Measurements from ENCODE around the gene UROC1.

Gene UROC1

DNA sequence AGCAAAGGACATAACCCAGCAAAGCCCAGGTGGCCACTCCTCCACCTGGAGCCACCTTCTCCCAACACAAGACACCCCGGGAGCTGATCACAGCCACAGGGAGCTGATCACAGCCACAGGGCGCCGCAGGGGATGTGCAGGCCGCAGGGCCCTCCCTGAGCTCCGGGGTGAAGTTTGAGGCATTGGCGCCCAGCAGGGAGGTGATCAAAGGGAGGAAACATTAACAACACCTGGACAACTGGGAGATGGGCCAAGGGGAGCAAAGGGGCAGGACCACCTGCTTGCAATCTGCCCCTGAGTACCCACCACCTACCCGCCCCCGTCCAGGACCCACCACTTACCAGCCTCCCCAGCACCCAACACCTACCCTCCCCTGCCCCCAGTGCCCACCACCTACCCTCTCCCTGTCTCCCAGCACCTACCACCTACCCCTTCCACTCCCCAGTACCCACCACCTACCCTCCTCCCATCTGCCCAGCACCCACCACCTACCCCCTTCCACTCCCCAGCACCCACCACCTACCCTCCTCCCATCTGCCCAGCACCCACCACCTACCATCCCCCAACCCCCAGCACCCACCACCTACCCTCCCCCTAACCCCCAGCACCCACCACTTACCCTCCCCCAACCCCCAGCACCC lies 2.4 kb downstream of the UROC1 start:
- H3K27me3 Mint-ChIP-seq: no peaks in the 10 kb centered on the region
- H3K4me1 Mint-ChIP-seq: no peaks in the 10 kb centered on the region
- DNase-seq (ENCODE audit: low spot score in 2 of 2) (no peak), ATAC-seq (replicated peaks; ENCODE audit: extremely low read depth, poor library complexity, severe bottlenecking) (no peak)
- peaks cover 2% of the 10 kb centered on the region for H3K36me3 Mint-ChIP-seq (ENCODE audit: insufficient read depth)
- H3K9me3 Mint-ChIP-seq: no peaks in the 10 kb centered on the region
- H3K27ac Mint-ChIP-seq (ENCODE audit: low read depth): no peak overlapping the region
- H3K4me3 Mint-ChIP-seq: no peak overlapping the region

DNA sequence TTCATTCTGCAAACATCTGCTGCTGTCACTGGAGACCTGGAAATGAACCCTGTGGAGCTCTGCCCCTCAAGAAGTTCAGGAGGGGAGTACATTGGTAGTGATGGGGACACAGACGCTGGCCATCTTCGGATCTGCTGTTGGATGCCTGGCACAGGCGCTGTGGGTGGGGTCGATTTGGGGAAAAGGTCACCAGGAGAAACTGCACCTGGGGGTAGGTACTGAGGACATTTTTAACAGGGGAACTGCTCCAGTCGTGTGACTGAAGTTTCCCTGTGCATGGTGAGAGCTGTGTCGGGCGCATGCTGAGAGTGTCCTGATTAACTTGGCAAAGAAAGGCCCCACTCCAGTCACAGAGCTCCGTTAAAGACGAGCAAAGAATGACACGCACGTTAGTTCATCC lies 3.4 kb downstream of the UROC1 start:
- Mint-ChIP-seq H3K36me3 (ENCODE audit: insufficient read depth) (peaks cover 2% of the 10 kb centered on the region), H3K4me3 (no peak overlapping the region), H3K27me3 (no peaks in the 10 kb centered on the region), H3K9me3 (no peaks in the 10 kb centered on the region), H3K27ac (ENCODE audit: low read depth) (no peak overlapping the region), H3K4me1 (no peaks in the 10 kb centered on the region)
- no peak for ATAC-seq (replicated peaks; ENCODE audit: extremely low read depth, poor library complexity, severe bottlenecking)
- no peak for DNase-seq (ENCODE audit: low spot score in 2 of 2)

DNA sequence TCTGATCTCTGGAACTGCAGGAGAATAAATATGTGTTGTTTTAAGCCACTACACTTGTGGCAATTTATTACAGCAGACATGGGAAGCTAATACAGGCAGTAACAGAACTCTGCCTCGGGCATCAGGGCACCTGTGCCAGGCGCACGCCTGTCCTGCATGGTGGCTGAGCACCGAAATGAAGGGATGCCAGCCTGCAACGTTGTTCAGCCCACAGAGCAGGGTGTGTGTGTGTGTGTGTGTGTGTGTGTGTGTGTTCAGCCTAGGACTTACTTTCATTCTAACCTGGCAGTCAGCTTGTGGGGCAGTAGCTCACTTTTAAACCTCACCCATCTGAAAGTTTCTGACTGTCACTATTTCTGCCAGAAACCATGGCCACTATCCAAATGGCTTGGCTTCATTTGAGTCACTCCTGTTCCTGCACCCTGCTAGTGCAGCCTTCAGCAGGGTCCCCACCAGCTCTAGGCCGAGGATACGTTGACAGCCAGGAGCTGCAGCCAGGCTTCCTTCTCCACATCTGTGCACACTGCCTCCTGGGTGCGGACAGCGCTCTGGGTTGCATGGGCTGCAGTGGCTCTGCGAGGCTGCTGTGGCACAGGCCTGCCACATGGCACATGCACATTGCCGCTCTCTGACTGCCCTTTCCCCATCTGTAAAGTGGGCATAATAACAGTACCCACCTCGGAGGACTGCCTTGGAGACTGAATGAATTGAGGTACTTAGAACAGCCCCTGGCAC lies 4.5 kb downstream of the UROC1 start:
- Mint-ChIP-seq H3K27ac (ENCODE audit: low read depth) (no peak overlapping the region), H3K27me3 (no peaks in the 10 kb centered on the region), H3K4me1 (no peaks in the 10 kb centered on the region), H3K36me3 (ENCODE audit: insufficient read depth) (peaks cover 2% of the 10 kb centered on the region), H3K9me3 (no peaks in the 10 kb centered on the region), H3K4me3 (no peak overlapping the region)
- DNase-seq (ENCODE audit: low spot score in 2 of 2): no peak
- no peak for ATAC-seq (replicated peaks; ENCODE audit: extremely low read depth, poor library complexity, severe bottlenecking)

DNA sequence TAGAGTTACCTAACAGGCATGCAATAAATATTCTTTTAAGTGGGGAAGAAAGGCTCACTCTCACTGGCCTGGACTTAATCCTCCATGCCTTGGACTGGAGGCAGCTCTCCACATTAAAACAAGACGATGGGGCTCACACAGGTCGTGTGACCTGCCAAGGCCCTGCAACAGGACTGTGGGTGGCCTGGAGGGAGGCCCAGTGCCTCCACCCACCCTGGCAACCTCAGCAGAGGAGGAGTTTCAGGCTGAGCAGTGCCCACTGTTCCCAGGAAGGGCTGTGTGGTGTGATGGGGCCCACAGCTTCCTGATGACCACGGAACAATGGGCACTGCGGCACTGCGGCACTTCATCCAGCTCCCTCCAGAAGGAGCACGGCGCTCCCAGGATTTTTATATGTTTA lies 5.5 kb downstream of the UROC1 start:
- ATAC-seq (replicated peaks; ENCODE audit: extremely low read depth, poor library complexity, severe bottlenecking) (no peak), DNase-seq (ENCODE audit: low spot score in 2 of 2) (no peak)
- Mint-ChIP-seq H3K27ac (ENCODE audit: low read depth) (no peak overlapping the region), H3K27me3 (no peaks in the 10 kb centered on the region), H3K36me3 (ENCODE audit: insufficient read depth) (peaks cover 2% of the 10 kb centered on the region), H3K4me1 (no peaks in the 10 kb centered on the region), H3K4me3 (no peak overlapping the region), H3K9me3 (no peaks in the 10 kb centered on the region)

DNA sequence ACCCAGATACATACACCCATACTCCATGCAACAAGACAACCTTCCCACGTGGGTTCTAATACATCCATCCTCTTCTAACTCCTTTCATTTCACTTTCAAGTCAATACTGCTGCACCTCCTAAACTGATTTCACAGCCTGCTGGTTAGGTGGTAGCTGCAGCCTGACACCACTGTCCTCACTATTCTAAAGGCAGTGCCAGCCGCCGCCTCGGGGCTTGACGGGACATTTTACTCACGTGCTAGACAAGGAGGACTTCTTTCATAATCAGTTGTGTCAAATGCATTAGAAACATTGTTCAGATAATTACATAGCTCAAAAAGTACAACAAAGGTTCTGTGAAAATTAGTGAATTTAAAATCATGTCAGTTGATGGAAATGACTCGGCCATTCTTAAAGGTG lies 6.3 kb downstream of the UROC1 start:
- Mint-ChIP-seq H3K4me1 (no peaks in the 10 kb centered on the region), H3K9me3 (no peaks in the 10 kb centered on the region), H3K4me3 (no peak overlapping the region), H3K27me3 (no peaks in the 10 kb centered on the region), H3K36me3 (ENCODE audit: insufficient read depth) (no peaks in the 10 kb centered on the region), H3K27ac (ENCODE audit: low read depth) (no peak overlapping the region)
- DNase-seq (ENCODE audit: low spot score in 2 of 2) (no peak), ATAC-seq (replicated peaks; ENCODE audit: extremely low read depth, poor library complexity, severe bottlenecking) (no peak)

DNA sequence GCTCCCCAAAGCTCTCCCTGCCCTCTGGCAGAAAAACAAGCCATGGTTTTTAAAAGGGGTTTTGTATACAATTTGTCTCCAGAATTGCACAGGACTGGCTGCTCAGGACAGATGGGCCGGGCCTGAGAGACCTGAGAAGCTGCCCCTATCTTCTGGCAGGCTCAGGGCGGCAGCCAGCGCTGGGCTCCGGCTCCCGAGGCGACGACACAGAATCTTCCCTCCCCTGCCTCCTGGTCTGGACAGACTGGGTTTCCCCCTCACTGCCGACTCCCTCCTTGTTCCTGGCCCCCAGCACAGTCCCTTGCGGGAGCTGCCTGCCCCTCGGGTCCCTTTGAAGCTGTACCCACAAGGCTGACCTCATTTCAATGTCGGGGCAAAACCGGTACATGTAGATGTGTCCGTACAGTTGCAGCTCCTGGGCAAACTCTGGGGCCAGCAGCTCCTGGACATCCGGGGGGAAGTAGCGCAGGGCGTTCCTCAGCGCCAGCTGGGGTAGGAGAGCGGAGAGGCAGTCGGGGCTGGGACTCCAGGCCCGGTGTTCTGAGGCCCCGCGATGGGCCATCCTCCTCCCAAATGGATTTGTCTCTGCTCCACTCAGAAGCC lies 7.2 kb downstream of the UROC1 start:
- ATAC-seq (replicated peaks; ENCODE audit: extremely low read depth, poor library complexity, severe bottlenecking): no peak
- Mint-ChIP-seq H3K27ac (ENCODE audit: low read depth) (no peak overlapping the region), H3K27me3 (no peaks in the 10 kb centered on the region), H3K9me3 (no peaks in the 10 kb centered on the region), H3K4me3 (no peak overlapping the region), H3K36me3 (ENCODE audit: insufficient read depth) (no peaks in the 10 kb centered on the region), H3K4me1 (no peaks in the 10 kb centered on the region)
- DNase-seq (ENCODE audit: low spot score in 2 of 2): no peak

DNA sequence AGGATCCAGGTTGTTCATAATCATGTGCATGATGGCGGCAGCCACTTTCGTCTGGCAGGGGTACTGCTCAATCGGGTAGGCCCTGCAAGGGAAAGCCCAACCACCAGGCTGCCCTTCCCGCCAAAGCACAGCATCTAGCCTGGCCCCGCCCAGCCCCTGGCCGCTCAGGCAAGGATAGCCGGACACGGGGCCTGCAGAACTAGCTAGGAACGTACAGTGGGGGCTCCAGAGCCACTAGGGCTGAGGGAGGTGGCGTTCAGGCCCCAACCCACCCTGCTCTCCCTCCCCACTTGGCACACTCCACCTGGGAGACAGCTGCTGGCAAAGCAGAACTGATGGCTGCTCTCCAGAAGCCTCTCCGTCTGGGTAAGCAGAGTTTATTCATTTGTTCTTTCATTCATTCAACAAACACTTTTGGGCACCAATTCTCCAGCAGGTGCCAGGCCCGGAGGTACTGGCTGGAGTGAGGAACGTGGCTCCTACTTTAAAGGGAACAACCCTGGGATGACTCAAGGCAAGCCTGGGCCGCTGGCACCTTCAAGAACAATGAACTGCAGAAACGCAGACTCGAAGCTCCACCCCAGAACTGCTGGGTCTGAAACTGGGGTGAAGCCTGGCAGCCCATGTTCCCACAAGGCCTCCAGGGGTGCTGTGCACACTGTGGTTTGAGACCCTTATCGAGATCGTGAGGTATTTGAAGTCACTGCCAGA lies 7.8 kb downstream of the UROC1 start:
- Mint-ChIP-seq H3K4me1 (no peaks in the 10 kb centered on the region), H3K27me3 (peaks cover 7% of the 10 kb centered on the region), H3K9me3 (no peaks in the 10 kb centered on the region), H3K4me3 (no peak overlapping the region), H3K27ac (ENCODE audit: low read depth) (no peak overlapping the region), H3K36me3 (ENCODE audit: insufficient read depth) (no peaks in the 10 kb centered on the region)
- DNase-seq (ENCODE audit: low spot score in 2 of 2) (no peak), ATAC-seq (replicated peaks; ENCODE audit: extremely low read depth, poor library complexity, severe bottlenecking) (no peak)

DNA sequence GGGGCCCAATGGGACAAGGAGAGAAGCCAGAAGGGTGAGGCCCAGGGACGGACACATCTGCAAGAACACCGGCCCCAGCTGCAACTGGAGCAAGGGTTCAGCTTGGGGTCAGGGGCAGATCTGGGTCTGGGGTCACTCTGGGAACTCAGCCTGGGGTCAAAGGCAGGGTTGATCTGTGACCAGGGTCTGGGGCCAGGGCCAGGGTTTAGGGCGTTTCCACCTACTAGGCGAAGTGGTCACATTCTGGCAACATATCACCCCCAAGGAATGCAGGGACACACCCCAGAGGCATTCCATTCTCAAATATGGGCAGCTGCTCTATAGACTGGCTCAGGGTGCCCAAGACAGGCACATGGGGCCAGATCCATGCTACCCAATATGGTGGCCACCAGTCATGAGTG lies 9.0 kb downstream of the UROC1 start:
- ATAC-seq (replicated peaks; ENCODE audit: extremely low read depth, poor library complexity, severe bottlenecking): no peak

DNA sequence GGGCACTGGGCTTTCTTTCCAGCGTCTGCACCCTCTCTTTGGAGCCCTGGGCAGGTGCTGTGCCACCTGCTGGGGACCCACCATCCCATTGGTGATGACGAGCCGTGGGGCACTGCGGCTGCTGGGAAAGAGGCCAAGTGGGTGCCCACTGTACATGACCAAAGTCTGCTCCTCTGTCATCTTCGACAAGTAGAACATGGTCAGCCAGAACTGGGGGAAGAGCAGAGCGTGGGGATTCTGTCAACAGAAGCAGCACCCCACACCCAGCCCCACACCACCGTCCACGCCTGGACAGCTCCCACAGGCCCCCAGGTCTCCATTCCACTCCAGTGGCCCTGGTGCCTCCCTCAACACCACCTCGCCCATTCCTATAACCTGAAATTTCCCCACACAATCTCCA lies 9.7 kb downstream of the UROC1 start:
- no peaks in the 10 kb centered on the region for H3K4me1 Mint-ChIP-seq
- no peak overlapping the region for H3K4me3 Mint-ChIP-seq
- no peak for ATAC-seq (replicated peaks; ENCODE audit: extremely low read depth, poor library complexity, severe bottlenecking)
- no peak overlapping the region for H3K27ac Mint-ChIP-seq (ENCODE audit: low read depth)
- peaks cover 9% of the 10 kb centered on the region for H3K27me3 Mint-ChIP-seq
- H3K9me3 Mint-ChIP-seq: no peaks in the 10 kb centered on the region
- H3K36me3 Mint-ChIP-seq (ENCODE audit: insufficient read depth): no peaks in the 10 kb centered on the region
- no peak for DNase-seq (ENCODE audit: low spot score in 2 of 2)

More for the DNA sequence above, 9.0 kb downstream of the UROC1 start:
- Mint-ChIP-seq H3K9me3 (no peaks in the 10 kb centered on the region), H3K4me3 (no peak overlapping the region), H3K36me3 (ENCODE audit: insufficient read depth) (no peaks in the 10 kb centered on the region), H3K4me1 (no peaks in the 10 kb centered on the region), H3K27me3 (peaks cover 9% of the 10 kb centered on the region), H3K27ac (ENCODE audit: low read depth) (no peak overlapping the region)
- DNase-seq (ENCODE audit: low spot score in 2 of 2): no peak

DNA sequence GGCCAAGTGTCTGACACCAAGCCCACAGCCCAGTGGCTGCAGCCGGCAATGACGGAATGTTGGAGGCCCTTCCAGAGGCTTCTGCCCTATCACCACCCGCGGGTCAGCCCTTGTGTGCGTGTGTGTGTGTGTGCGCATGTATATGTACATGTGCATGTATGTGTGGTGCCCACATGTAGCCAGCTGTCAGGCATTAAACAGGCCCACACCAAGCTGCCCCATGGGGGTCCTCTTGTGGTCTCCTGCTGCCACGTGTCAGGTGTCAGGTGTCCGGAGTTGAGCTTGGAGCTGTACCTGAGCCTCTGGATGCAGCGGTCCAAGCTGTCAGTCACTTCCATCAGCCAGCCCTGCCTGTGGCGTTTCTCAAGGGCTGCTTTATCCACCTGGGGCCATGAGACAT lies 13.9 kb downstream of the UROC1 start:
- DNase-seq (ENCODE audit: low spot score in 2 of 2) (no peak), ATAC-seq (replicated peaks; ENCODE audit: extremely low read depth, poor library complexity, severe bottlenecking) (no peak)
- H3K36me3 Mint-ChIP-seq (ENCODE audit: insufficient read depth): no peaks in the 10 kb centered on the region
- no peak overlapping the region for H3K27ac Mint-ChIP-seq (ENCODE audit: low read depth)
- H3K4me3 Mint-ChIP-seq: no peak overlapping the region
- H3K9me3 Mint-ChIP-seq: no peaks in the 10 kb centered on the region
- peaks cover 9% of the 10 kb centered on the region for H3K27me3 Mint-ChIP-seq
- H3K4me1 Mint-ChIP-seq: no peaks in the 10 kb centered on the region

DNA sequence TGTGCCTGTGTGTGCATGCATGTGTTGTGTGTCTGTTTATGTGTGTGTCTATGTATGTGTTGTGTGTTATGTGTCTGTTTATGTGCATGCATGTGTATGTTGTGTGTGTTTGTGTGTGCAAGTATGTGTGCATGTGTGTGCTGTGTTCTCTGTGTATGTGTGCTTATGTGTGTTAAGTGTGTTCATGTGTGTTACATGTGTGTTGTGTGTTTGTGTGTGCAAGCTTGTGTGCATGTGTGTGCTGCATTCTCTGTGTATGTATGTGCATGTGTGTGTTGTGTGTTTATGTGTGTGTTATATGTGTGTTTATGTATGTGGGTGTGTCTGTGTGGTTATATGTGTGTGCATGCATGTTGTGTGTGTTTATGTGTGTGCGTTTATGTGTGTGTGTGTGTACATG lies 14.9 kb downstream of the UROC1 start:
- H3K27me3 Mint-ChIP-seq: peaks cover 9% of the 10 kb centered on the region
- ATAC-seq (replicated peaks; ENCODE audit: extremely low read depth, poor library complexity, severe bottlenecking) (no peak), DNase-seq (ENCODE audit: low spot score in 2 of 2) (no peak)
- H3K9me3 Mint-ChIP-seq: no peaks in the 10 kb centered on the region
- H3K27ac Mint-ChIP-seq (ENCODE audit: low read depth): no peak overlapping the region
- H3K4me3 Mint-ChIP-seq: no peak overlapping the region
- H3K4me1 Mint-ChIP-seq: no peaks in the 10 kb centered on the region
- no peaks in the 10 kb centered on the region for H3K36me3 Mint-ChIP-seq (ENCODE audit: insufficient read depth)

DNA sequence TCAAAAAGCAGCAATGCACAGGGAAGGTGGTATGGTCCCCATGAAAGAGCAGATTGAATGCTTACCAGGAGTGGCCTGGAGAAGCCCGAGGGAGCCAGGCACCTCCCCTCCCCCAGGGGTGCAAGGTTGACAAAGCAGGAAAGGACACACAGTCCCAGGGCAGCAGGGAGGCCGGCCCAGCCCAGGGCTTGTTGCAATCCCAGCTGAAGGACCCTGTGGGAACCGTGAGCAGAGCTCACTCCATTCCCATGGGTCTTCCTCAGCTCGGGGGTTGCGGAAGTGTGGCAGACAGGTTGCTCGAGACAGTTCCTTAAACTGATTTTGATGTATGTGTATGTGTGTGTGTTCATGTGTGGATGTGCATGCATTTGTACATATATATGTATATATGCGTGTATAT lies 15.8 kb downstream of the UROC1 start:
- ATAC-seq (replicated peaks; ENCODE audit: extremely low read depth, poor library complexity, severe bottlenecking): no peak
- Mint-ChIP-seq H3K9me3 (no peaks in the 10 kb centered on the region), H3K4me3 (no peak overlapping the region), H3K27ac (ENCODE audit: low read depth) (no peak overlapping the region), H3K27me3 (peaks cover 9% of the 10 kb centered on the region), H3K36me3 (ENCODE audit: insufficient read depth) (no peaks in the 10 kb centered on the region), H3K4me1 (no peaks in the 10 kb centered on the region)
- no peak for DNase-seq (ENCODE audit: low spot score in 2 of 2)

DNA sequence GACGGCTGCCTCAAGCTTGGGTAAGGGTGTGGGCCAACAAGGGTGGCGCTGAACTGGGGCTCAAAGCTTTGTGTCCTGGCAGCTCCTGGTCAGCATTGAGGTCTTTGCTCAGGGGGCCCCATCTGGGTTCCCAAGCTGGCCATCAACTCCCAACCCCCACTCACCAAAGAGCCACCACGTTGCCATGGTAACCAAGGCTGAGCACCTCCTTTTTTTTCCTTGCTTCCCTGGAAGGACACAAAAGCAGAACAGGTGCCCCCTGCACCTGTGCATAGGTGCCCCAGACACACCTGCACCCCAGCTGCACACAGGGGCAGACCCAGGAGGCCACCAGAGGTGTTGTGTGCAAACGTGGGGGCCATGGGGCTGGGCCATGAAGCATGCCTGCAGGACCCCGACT lies 16.5 kb downstream of the UROC1 start:
- no peaks in the 10 kb centered on the region for H3K9me3 Mint-ChIP-seq
- no peaks in the 10 kb centered on the region for H3K4me1 Mint-ChIP-seq
- peaks cover 9% of the 10 kb centered on the region for H3K27me3 Mint-ChIP-seq
- DNase-seq (ENCODE audit: low spot score in 2 of 2) (no peak), ATAC-seq (replicated peaks; ENCODE audit: extremely low read depth, poor library complexity, severe bottlenecking) (no peak)
- no peak overlapping the region for H3K4me3 Mint-ChIP-seq
- no peak overlapping the region for H3K27ac Mint-ChIP-seq (ENCODE audit: low read depth)
- H3K36me3 Mint-ChIP-seq (ENCODE audit: insufficient read depth): no peaks in the 10 kb centered on the region

All from central memory CD8-positive, alpha-beta T cell (primary cell).